Lower lobe of right lung (tissue), 2 donors: Measurements from ENCODE around the gene SKAP2. TPM values are rescaled to one million over a fixed set of nuclear protein-coding genes. Genes with fewer than 3 reads are reported as not detected.

Experiments used
- ATAC-seq, 2 donors: fragments of 200-7000 bp; cut with Tn5 transposase; one replicate each; pipeline ENCODE4 v1.9.1; 2020 to 2022; ENCODE audit warnings: mild to moderate bottlenecking in 2 of 2, moderate library complexity in 2 of 2
- DNase-seq: peaks from one replicate; pipeline ENCODE4 v3.0.0-alpha.2; 2020
- H3K27ac ChIP-seq: fragments of 200-600 bp; one replicate; pipeline ENCODE4 v1.8.0; 2022
- H3K27me3 ChIP-seq: fragments of 200-600 bp; one replicate; pipeline ENCODE4 v1.8.0; 2022; ENCODE audit warnings: low read depth
- H3K36me3 ChIP-seq: fragments of 200-600 bp; one replicate; pipeline ENCODE4 v1.8.0; 2022; ENCODE audit warnings: mild to moderate bottlenecking
- H3K4me1 ChIP-seq: fragments of 200-600 bp; one replicate; pipeline ENCODE4 v1.8.0; 2022
- H3K4me3 ChIP-seq: fragments of 200-600 bp; one replicate; pipeline ENCODE4 v1.8.0; 2022; ENCODE audit warnings: mild to moderate bottlenecking
- H3K9me3 ChIP-seq: fragments of 200-600 bp; one replicate; pipeline ENCODE4 v1.8.0; 2022
- CTCF ChIP-seq: fragments of 200-600 bp; IDR thresholded peaks from one replicate; pipeline ENCODE4 v1.8.0; 2022; ENCODE audit warnings: antibody characterized with exemption, mild to moderate bottlenecking
- intact Hi-C: fragments of 100-400 bp; cut with DNase I; formaldehyde crosslinking; loops from one replicate; pipeline ENCODE4 v1.11.0; 2022
- total RNA-seq: library from RNA; stranded (reverse); fragmentation: NEBNext Ultra II Directional; extraction: Animal tissue kit (Norgen Biotek cat#: 25700); gene quantifications from one replicate; pipeline ENCODE4 v1.2.1, GENCODE V29; 2021
- donor health status: DM: no; HTN: yes; CAD: no; lungs with severe emphysema.

The SKAP2 gene
- total RNA-seq, 1 donor from 2014 or later = 75.0 TPM

DNA sequence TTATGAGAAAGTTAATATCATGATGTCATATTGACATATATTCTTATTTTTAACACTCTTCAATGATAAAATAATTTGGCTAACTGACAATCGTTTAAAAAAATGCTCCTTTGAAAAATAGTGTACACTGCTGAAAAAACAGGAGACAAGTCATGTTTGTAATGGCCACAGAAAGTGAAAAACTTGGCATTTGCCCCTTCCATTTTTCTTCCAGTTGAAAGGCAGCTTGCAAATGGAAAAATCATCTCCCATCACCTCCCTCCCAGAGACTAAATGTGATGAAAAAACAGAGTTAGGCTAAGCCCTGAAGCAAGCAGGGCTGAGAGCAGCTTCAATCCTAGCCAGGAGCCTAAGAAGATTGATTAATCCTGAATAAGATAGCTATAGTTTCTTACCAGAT, 160.4 kb downstream of the SKAP2 start:
- H3K9me3 ChIP-seq = no peaks in the 10 kb centered on the region
- no peak overlapping the region for H3K4me3 ChIP-seq
- intact Hi-C loops = no loop called here
- peaks cover 17% of the 10 kb centered on the region for H3K4me1 ChIP-seq
- ATAC-seq = no peak
- TF ChIP-seq CTCF = no peak
- no peaks in the 10 kb centered on the region for H3K36me3 ChIP-seq
- DNase-seq = no peak
- H3K27ac ChIP-seq = no peak overlapping the region
- no peaks in the 10 kb centered on the region for H3K27me3 ChIP-seq

DNA sequence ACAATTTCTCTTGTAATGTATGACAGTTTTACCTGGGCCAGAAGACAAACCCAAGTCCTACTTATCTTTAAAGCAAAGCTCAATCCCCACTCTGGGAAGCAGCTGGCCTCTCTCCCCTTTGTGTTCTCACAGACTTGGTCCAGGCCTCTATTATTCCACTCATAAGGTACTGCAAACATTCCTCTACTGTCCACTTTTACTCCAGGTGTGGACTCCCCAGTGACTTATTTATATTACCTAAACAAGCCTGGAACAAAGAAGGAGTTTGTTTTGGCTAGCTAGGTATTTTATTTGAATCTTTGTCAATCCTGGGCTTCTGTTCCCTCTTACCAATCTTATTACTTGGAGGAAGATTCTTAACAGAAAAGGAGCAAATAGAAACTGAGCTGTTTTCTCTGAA, 163.5 kb downstream of the SKAP2 start:
- Histone ChIP-seq H3K27me3 (no peaks in the 10 kb centered on the region), H3K4me1 (peaks cover 15% of the 10 kb centered on the region), H3K4me3 (no peak overlapping the region), H3K27ac (no peak overlapping the region), H3K9me3 (no peaks in the 10 kb centered on the region), H3K36me3 (no peaks in the 10 kb centered on the region)
- no peak for ATAC-seq
- intact Hi-C loops = no loop called here
- TF ChIP-seq CTCF = no peak
- no peak for DNase-seq

DNA sequence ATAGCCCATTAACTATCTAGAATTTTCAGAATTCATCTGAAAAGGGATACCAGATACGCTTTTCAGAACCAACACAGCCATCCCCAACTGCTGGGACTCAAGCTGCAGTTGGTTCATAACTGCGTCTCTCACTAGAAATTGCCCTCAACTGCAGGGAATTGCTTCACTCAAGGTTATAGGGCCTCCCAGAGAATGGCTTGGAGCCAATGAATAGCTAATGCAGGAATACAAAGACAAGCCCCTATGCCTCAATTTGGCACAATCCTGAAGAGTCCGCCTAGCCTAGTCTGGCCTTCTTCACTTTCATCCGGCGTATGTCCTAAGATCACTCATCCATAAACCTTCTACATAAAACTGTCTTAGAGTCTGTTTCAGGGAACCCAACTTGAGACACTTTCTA, 164.0 kb downstream of the SKAP2 start:
- no peak for TF ChIP-seq CTCF
- no peaks in the 10 kb centered on the region for H3K9me3 ChIP-seq
- no peak overlapping the region for H3K4me3 ChIP-seq
- H3K4me1 ChIP-seq = peaks cover 10% of the 10 kb centered on the region
- DNase-seq (no peak), ATAC-seq (no peak)
- H3K27ac ChIP-seq = no peak overlapping the region
- intact Hi-C loops = no loop called here
- no peaks in the 10 kb centered on the region for H3K36me3 ChIP-seq
- H3K27me3 ChIP-seq = no peaks in the 10 kb centered on the region

DNA sequence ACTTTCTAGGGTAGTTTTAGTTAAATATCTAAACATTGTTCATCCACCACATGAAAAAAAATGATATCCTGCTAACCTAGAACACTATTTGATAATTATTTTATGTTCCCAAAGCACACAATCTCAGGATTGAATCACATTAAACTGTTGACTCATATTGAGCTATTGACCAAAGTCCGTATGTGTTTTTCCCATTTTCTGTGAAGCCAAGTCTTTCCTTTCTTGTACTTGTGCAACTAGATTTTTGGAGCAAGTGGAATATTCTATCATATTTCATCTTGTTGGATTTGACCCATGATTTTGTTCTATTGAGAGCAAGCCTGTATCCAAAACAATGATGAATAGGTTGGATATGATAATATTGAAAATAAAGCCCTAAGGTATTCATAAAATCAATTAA, 164.6 kb downstream of the SKAP2 start:
- DNase-seq (no peak), ATAC-seq (no peak)
- Histone ChIP-seq H3K36me3 (no peaks in the 10 kb centered on the region), H3K4me1 (peaks cover 3% of the 10 kb centered on the region), H3K27ac (no peak overlapping the region), H3K9me3 (no peaks in the 10 kb centered on the region), H3K27me3 (no peaks in the 10 kb centered on the region), H3K4me3 (no peak overlapping the region)
- intact Hi-C loops = no loop called here
- no peak for TF ChIP-seq CTCF

- Histone ChIP-seq H3K4me1 (no peaks in the 10 kb centered on the region), H3K36me3 (no peaks in the 10 kb centered on the region), H3K27me3 (no peaks in the 10 kb centered on the region), H3K27ac (no peak overlapping the region), H3K4me3 (no peak overlapping the region), H3K9me3 (no peaks in the 10 kb centered on the region)
- DNase-seq (no peak), ATAC-seq (no peak)
- no peak for TF ChIP-seq CTCF
- intact Hi-C loops = no loop called here
Observed at GRCh38 chr7:26698806-26699205, 165.6 kb downstream of the SKAP2 start.

GRCh38 chr7:26698194-26698593, 166.2 kb downstream of the SKAP2 start:
- intact Hi-C loops = no loop called here

More at GRCh38 chr7:26698194-26698593, 166.2 kb downstream of the SKAP2 start:
- DNase-seq (no peak), ATAC-seq (no peak)
- H3K4me3 ChIP-seq = no peak overlapping the region
- no peak overlapping the region for H3K27ac ChIP-seq
- no peaks in the 10 kb centered on the region for H3K27me3 ChIP-seq
- no peaks in the 10 kb centered on the region for H3K36me3 ChIP-seq
- H3K4me1 ChIP-seq = no peaks in the 10 kb centered on the region
- no peaks in the 10 kb centered on the region for H3K9me3 ChIP-seq
- no peak for TF ChIP-seq CTCF
